Measurements from ENCODE around the gene TLCD3B.
A peak's percentile ranks its signal among the peaks of the same experiment; 100 is the strongest.

TLCD3B gene

DNA sequence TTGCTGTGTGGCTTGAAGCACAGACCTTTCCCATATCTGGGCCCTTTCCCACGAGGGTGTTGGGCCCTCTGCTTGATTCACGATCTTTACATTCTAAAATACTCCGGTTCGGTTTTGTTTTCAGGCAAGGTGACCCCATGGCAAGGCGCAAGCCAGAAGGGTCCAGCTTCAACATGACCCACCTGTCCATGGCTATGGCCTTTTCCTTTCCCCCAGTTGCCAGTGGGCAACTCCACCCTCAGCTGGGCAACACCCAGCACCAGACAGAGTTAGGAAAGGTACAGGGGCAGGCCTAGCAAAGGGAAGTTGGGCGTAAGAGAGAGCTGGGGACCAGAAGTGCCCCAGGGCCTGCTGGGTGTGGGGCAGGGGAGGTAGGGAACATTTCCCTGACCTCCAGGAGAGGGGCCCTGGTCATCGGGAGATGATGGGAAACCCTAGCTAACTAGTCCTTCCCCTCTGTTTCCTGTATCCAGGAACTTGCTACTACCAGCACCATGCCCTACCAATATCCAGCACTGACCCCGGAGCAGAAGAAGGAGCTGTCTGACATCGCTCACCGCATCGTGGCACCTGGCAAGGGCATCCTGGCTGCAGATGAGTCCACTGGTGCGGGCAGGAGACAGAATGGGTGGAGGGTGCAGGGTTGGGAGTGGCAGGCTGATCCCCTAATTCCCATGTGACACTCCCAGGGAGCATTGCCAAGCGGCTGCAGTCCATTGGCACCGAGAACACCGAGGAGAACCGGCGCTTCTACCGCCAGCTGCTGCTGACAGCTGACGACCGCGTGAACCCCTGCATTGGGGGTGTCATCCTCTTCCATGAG lies 35.9 kb upstream of the TLCD3B start:
- H3K27ac ChIP-seq (ENCODE audit: low read length, poor library complexity, severe bottlenecking): peak overlapping the region; percentile 93
- no peak overlapping the region for H2AFZ ChIP-seq (ENCODE audit: low read depth, low read length)
- DNase-seq: no peak
- peak overlapping the region; percentile 98 for H3K4me3 ChIP-seq (ENCODE audit: insufficient read depth in 1 of 2, low read depth in 1 of 2, low read length in 2 of 2)
- WGBS: 79% methylated on average over 21 of the region's 21 CpGs
- H3K36me3 ChIP-seq (ENCODE audit: control insufficient read depth in 1 of 2, insufficient read depth in 2 of 2, low read depth in 1 of 2, low read length in 2 of 2): peaks cover 48 to 53% of the 10 kb centered on the region in 2 experiments
- H2BK12ac ChIP-seq (ENCODE audit: low read length in 2 of 2): peak overlapping the region in 1 of 2 experiments; percentile 29
- peak overlapping the region; percentile 98 for H3K4me2 ChIP-seq (ENCODE audit: low read length, poor library complexity, severe bottlenecking)
- H2AK5ac ChIP-seq (ENCODE audit: low read length, severe bottlenecking): no peak overlapping the region
- H3K79me1 ChIP-seq (replicated peaks; ENCODE audit: low read length, poor library complexity, severe bottlenecking): peaks cover 8% of the 10 kb centered on the region
- H3K23ac ChIP-seq (ENCODE audit: low read length in 2 of 2): peak overlapping the region in 1 of 2 experiments; percentile 35
- H3K4me1 ChIP-seq (ENCODE audit: control insufficient read depth, insufficient read depth, low read depth, low read length): peaks cover 36% of the 10 kb centered on the region
- peak overlapping the region; percentile 48 to 100 for H3K18ac ChIP-seq (ENCODE audit: low read depth in 1 of 2, low read length in 2 of 2)
- no peaks in the 10 kb centered on the region for H3K9me3 ChIP-seq (ENCODE audit: control insufficient read depth, low read length)
- peak overlapping the region; percentile 53 for H2BK5ac ChIP-seq (ENCODE audit: low read depth, low read length, poor library complexity, severe bottlenecking)
- H4K91ac ChIP-seq (ENCODE audit: low read length): peak overlapping the region; percentile 65
- no peak overlapping the region for H4K8ac ChIP-seq (ENCODE audit: low read length)
- no peaks in the 10 kb centered on the region for H3K27me3 ChIP-seq (ENCODE audit: control insufficient read depth in 1 of 2, insufficient read depth in 1 of 2, low read length in 2 of 2)
- H2BK120ac ChIP-seq (ENCODE audit: low read depth, low read length): peak overlapping the region; percentile 42
- H3K4ac ChIP-seq (ENCODE audit: low read depth in 1 of 2, low read length in 2 of 2): peak overlapping the region in 1 of 2 experiments; percentile 44
- peak overlapping the region; percentile 100 for H3K9ac ChIP-seq (ENCODE audit: low read length)
- H3K14ac ChIP-seq (ENCODE audit: low read length in 2 of 2): peak overlapping the region in 1 of 2 experiments; percentile 90
- no peak overlapping the region for H2BK15ac ChIP-seq (ENCODE audit: low read depth, poor library complexity, severe bottlenecking)

DNA sequence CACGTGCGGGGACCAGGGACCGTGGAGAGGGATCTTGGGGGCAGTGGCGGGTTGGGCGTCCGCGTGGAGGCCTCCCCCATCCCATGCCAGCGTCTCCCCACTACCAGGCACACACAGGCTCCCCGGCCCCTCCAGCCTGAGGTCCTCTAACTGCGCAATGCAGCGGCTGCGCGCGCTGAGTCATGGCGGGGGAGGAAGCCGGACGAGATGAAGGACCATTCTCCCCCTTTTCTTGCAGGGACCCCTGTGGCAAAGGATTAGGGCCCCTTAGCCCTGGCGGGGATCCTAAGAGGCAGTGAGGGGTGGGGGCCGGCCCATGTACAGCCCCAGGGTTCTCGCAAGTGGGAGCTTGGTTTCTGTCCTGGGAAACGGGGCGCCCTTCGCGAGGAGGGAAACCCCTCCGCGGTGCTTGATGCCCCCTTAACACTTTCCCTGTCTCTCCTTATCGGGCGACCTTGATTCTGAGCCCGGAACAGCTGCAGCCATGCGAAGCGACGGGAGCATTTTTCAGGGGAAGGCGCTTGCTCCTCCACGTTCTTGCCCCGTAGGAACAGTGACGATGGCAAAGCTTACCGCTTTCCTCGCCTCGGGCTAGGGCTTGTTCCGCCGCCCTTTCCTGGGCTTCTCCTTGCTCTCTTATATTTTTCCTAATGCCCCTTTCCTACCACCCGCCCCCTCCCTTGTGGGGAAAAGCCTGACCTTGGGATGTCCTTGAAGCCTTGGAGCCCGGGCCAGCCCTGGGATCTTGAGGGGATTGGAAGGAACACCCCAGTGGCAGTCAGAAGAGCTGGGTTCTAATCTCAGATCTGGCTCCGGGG lies 35.1 kb upstream of the TLCD3B start:
- Histone ChIP-seq H3K9ac (ENCODE audit: low read length) (peak overlapping the region; percentile 100), H3K4me3 (ENCODE audit: insufficient read depth in 1 of 2, low read depth in 1 of 2, low read length in 2 of 2) (peak overlapping the region; percentile 98), H3K27me3 (ENCODE audit: control insufficient read depth in 1 of 2, insufficient read depth in 1 of 2, low read length in 2 of 2) (no peaks in the 10 kb centered on the region), H3K4ac (ENCODE audit: low read depth in 1 of 2, low read length in 2 of 2) (peak overlapping the region; percentile 89 to 95), H2BK15ac (ENCODE audit: low read depth, poor library complexity, severe bottlenecking) (peak overlapping the region; percentile 86), H2BK5ac (ENCODE audit: low read depth, low read length, poor library complexity, severe bottlenecking) (peak overlapping the region; percentile 92), H2BK12ac (ENCODE audit: low read length in 2 of 2) (peak overlapping the region; percentile 61 to 86), H2AFZ (ENCODE audit: low read depth, low read length) (peak overlapping the region; percentile 33), H4K91ac (ENCODE audit: low read length) (peak overlapping the region; percentile 98), H3K4me1 (ENCODE audit: control insufficient read depth, insufficient read depth, low read depth, low read length) (peaks cover 36% of the 10 kb centered on the region), H3K27ac (ENCODE audit: low read length, poor library complexity, severe bottlenecking) (peak overlapping the region; percentile 93), H3K36me3 (ENCODE audit: control insufficient read depth in 1 of 2, insufficient read depth in 2 of 2, low read depth in 1 of 2, low read length in 2 of 2) (peaks cover 40 to 45% of the 10 kb centered on the region in 2 experiments), H4K8ac (ENCODE audit: low read length) (peak overlapping the region; percentile 86), H3K14ac (ENCODE audit: low read length in 2 of 2) (peak overlapping the region; percentile 77 to 100), H2AK5ac (ENCODE audit: low read length, severe bottlenecking) (peak overlapping the region; percentile 41), H3K18ac (ENCODE audit: low read depth in 1 of 2, low read length in 2 of 2) (peak overlapping the region; percentile 95 to 100), H3K4me2 (ENCODE audit: low read length, poor library complexity, severe bottlenecking) (peak overlapping the region; percentile 98), H3K9me3 (ENCODE audit: control insufficient read depth, low read length) (no peaks in the 10 kb centered on the region), H3K79me1 (replicated peaks; ENCODE audit: low read length, poor library complexity, severe bottlenecking) (peaks cover 8% of the 10 kb centered on the region), H2BK120ac (ENCODE audit: low read depth, low read length) (peak overlapping the region; percentile 93), H3K23ac (ENCODE audit: low read length in 2 of 2) (peak overlapping the region; percentile 81 to 85)
- WGBS: 2% methylated on average over 37 of the region's 44 CpGs
- DNase-seq: no peak

- H2BK120ac ChIP-seq (ENCODE audit: low read depth, low read length): peak within 1 kb of the TSS; percentile 93
- DNase-seq: peak; percentile 99
- under 1% methylated on average over 64 of the region's 99 CpGs for WGBS
- H3K27ac ChIP-seq (ENCODE audit: low read length, poor library complexity, severe bottlenecking): peak within 1 kb of the TSS; percentile 97
- no peaks in the 10 kb centered on the region for H3K9me3 ChIP-seq (ENCODE audit: control insufficient read depth, low read length)
- peak within 1 kb of the TSS; percentile 98 for H3K4me3 ChIP-seq (ENCODE audit: insufficient read depth in 1 of 2, low read depth in 1 of 2, low read length in 2 of 2)
- no peaks in the 10 kb centered on the region for H3K27me3 ChIP-seq (ENCODE audit: control insufficient read depth in 1 of 2, insufficient read depth in 1 of 2, low read length in 2 of 2)
- H3K4ac ChIP-seq (ENCODE audit: low read depth in 1 of 2, low read length in 2 of 2): peak within 1 kb of the TSS; percentile 95 to 99
- peak within 1 kb of the TSS; percentile 98 for H3K4me2 ChIP-seq (ENCODE audit: low read length, poor library complexity, severe bottlenecking)
- H2BK12ac ChIP-seq (ENCODE audit: low read length in 2 of 2): peak within 1 kb of the TSS; percentile 61 to 86
- H3K9ac ChIP-seq (ENCODE audit: low read length): peak within 1 kb of the TSS; percentile 100
- H2AFZ ChIP-seq (ENCODE audit: low read depth, low read length): peak within 1 kb of the TSS; percentile 74
- peak within 1 kb of the TSS; percentile 86 for H2BK15ac ChIP-seq (ENCODE audit: low read depth, poor library complexity, severe bottlenecking)
- peak within 1 kb of the TSS; percentile 77 to 100 for H3K14ac ChIP-seq (ENCODE audit: low read length in 2 of 2)
- H2BK5ac ChIP-seq (ENCODE audit: low read depth, low read length, poor library complexity, severe bottlenecking): peak within 1 kb of the TSS; percentile 93
- peak within 1 kb of the TSS; percentile 61 for H2AK5ac ChIP-seq (ENCODE audit: low read length, severe bottlenecking)
- peak within 1 kb of the TSS; percentile 81 to 85 for H3K23ac ChIP-seq (ENCODE audit: low read length in 2 of 2)
- peak within 1 kb of the TSS; percentile 98 for H4K91ac ChIP-seq (ENCODE audit: low read length)
- H3K36me3 ChIP-seq (ENCODE audit: control insufficient read depth in 1 of 2, insufficient read depth in 2 of 2, low read depth in 1 of 2, low read length in 2 of 2): peaks cover 38 to 42% of the 10 kb centered on the region in 2 experiments
- peaks cover 36% of the 10 kb centered on the region for H3K4me1 ChIP-seq (ENCODE audit: control insufficient read depth, insufficient read depth, low read depth, low read length)
- H3K18ac ChIP-seq (ENCODE audit: low read depth in 1 of 2, low read length in 2 of 2): peak within 1 kb of the TSS; percentile 95 to 100
- H4K8ac ChIP-seq (ENCODE audit: low read length): peak within 1 kb of the TSS; percentile 92
- H3K79me1 ChIP-seq (replicated peaks; ENCODE audit: low read length, poor library complexity, severe bottlenecking): peaks cover 6% of the 10 kb centered on the region
Observed at GRCh38 chr16:30065102-30065942, 34.3 kb upstream of the TLCD3B start, which contains the start of gene ALDOA. TSS of gene ALDOA (plus strand) at chr16:30065760. CDS start at chr16:30066898, 1,138 bp downstream.
